ENCODE results near the gene SSH2.
A peak's percentile ranks its signal among the peaks of the same experiment; 100 is the strongest.
"Not testable (repeated sequence)": the region's sequence is repeated elsewhere in the genome, so short reads cannot be mapped to it uniquely, and the experiment has no call there.

The SSH2 gene, protein sequence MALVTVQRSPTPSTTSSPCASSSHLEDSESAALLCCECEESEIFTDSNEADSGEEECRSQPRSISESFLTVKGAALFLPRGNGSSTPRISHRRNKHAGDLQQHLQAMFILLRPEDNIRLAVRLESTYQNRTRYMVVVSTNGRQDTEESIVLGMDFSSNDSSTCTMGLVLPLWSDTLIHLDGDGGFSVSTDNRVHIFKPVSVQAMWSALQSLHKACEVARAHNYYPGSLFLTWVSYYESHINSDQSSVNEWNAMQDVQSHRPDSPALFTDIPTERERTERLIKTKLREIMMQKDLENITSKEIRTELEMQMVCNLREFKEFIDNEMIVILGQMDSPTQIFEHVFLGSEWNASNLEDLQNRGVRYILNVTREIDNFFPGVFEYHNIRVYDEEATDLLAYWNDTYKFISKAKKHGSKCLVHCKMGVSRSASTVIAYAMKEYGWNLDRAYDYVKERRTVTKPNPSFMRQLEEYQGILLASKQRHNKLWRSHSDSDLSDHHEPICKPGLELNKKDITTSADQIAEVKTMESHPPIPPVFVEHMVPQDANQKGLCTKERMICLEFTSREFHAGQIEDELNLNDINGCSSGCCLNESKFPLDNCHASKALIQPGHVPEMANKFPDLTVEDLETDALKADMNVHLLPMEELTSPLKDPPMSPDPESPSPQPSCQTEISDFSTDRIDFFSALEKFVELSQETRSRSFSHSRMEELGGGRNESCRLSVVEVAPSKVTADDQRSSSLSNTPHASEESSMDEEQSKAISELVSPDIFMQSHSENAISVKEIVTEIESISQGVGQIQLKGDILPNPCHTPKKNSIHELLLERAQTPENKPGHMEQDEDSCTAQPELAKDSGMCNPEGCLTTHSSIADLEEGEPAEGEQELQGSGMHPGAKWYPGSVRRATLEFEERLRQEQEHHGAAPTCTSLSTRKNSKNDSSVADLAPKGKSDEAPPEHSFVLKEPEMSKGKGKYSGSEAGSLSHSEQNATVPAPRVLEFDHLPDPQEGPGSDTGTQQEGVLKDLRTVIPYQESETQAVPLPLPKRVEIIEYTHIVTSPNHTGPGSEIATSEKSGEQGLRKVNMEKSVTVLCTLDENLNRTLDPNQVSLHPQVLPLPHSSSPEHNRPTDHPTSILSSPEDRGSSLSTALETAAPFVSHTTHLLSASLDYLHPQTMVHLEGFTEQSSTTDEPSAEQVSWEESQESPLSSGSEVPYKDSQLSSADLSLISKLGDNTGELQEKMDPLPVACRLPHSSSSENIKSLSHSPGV (N-terminal part only)

DNA sequence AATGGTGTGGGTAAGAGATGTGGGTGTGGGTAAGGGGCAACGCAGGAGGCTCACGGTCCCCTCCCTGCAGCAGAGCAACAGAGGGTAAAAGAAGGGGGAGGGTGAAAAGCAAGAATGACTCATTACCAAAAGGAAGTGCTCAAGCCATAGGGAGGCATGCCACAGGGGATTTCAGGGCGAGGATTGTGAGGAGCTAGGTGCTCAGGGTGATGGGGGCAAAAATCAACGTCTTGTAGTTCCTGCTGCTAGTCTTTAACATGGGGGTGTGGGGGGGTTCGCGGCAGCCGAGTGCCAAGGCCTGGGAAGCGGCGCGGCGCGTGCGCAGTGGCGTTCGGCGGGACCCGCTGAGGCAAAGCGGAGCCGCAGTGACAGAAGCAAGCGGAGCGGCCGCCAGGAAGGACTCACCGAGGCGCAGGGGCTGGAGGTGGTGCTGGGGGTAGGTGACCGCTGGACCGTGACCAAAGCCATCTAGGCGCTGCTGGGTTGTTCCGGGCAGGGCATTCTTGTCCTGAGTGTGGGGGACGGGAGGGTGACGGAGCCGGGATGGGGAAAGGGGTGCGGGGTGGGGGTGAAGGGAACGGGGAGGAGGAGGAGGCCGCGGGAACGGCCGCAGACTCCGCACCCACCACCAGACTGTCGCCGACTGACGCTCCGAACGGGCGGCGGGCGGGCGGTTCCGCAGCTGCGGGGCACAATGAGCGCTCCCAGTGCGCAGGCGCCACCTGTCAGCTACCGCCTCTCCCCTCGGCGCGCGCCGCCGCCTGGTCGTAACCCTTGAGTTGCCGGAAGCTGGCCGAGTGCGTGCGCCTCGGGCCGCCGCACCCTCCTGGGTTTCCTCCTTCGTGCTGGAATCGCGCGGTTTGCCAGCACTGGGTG lies at the start of gene SSH2:
Gene SSH2, minus strand, starts transcription at position 696 of the 876 bp plus-strand sequence. Its CDS starts 228 bp downstream, at position 468.
- Histone ChIP-seq H3K27me3 (ENCODE audit: control insufficient read depth, insufficient read depth, low read length) (no peaks in the 10 kb centered on the region), H3K36me3 (ENCODE audit: control insufficient read depth, insufficient read depth, low read length) (no peaks in the 10 kb centered on the region), H3K4me1 (ENCODE audit: control insufficient read depth, insufficient read depth, low read length) (peaks cover 8% of the 10 kb centered on the region), H3K27ac (ENCODE audit: low read depth, low read length) (peak within 1 kb of the TSS; percentile 35), H3K4me3 (ENCODE audit: low read length) (peak within 1 kb of the TSS; percentile 87), H3K9ac (ENCODE audit: low read length) (peak within 1 kb of the TSS; percentile 46)

DNA sequence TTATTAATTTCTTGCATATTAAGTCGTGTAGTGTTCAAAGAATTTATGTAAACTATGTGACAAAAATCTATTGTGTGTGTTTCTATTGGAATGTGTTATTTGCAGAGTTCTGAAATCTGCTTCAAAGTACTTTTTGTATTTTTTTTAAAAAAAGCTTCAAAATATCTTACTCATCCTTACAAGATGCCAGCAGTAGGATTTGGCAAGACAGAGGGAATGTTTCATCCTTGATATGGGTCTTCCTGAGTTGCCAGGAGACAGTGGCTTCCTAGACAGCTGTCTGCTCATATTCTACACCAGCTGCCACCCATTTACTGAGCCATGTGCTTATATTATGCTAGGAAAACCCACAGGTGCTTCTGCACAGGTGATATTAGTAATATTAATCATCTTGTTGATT lies 47.8 kb upstream of the SSH2 start:
- no peak overlapping the region for H3K9ac ChIP-seq (ENCODE audit: low read length)
- no peak overlapping the region for H3K4me3 ChIP-seq (ENCODE audit: low read length)
- H3K27ac ChIP-seq (ENCODE audit: low read depth, low read length), result no peak overlapping the region
- no peaks in the 10 kb centered on the region for H3K4me1 ChIP-seq (ENCODE audit: control insufficient read depth, insufficient read depth, low read length)
- H3K36me3 ChIP-seq (ENCODE audit: control insufficient read depth, insufficient read depth, low read length), result no peaks in the 10 kb centered on the region
- no peaks in the 10 kb centered on the region for H3K27me3 ChIP-seq (ENCODE audit: control insufficient read depth, insufficient read depth, low read length)

DNA sequence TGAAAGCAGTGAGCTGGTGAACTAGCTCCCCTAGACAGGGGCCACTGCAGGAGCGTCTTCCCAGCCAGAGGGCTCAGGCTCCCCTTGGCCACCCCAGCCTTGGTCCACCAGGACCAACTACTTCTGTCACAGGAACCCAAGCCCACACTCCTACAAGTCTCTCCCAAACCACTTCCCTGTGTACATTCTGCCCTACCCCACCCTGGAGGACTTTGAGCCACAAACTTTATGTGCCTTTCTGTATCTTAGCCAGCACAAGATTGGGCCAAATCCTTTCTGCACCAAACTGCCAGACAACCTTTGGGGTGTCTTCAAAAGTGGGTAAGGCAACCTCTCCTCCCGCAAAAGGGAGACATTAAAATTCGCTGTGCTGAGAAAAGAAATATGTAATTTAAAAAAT lies 43.0 kb upstream of the SSH2 start:
- Histone ChIP-seq H3K9ac (ENCODE audit: low read length) (no peak overlapping the region), H3K36me3 (ENCODE audit: control insufficient read depth, insufficient read depth, low read length) (no peaks in the 10 kb centered on the region), H3K4me3 (ENCODE audit: low read length) (no peak overlapping the region), H3K4me1 (ENCODE audit: control insufficient read depth, insufficient read depth, low read length) (no peaks in the 10 kb centered on the region), H3K27me3 (ENCODE audit: control insufficient read depth, insufficient read depth, low read length) (peaks cover 2% of the 10 kb centered on the region), H3K27ac (ENCODE audit: low read depth, low read length) (no peak overlapping the region)

DNA sequence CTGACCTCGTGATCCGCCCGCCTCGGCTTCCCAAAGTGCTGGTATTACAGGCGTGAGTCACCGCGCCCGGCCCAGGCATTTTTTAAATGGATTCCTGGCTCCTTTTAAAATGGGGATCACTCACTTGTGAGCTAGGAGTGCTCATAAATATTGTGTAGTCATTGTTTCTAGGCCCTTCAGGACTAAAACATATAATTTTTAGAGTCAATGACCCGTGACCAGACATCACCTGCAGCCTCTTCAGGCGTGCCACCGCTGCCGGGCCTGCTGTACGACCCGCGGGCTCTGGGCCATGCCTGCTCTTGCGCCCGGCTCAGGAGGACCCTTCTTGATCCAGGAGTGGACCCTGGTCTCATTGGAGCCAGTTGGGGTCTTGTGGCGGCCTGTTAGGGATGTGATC lies 42.2 kb upstream of the SSH2 start:
- peaks cover 2% of the 10 kb centered on the region for H3K27me3 ChIP-seq (ENCODE audit: control insufficient read depth, insufficient read depth, low read length)
- H3K4me3 ChIP-seq (ENCODE audit: low read length), result no peak overlapping the region
- H3K36me3 ChIP-seq (ENCODE audit: control insufficient read depth, insufficient read depth, low read length), result no peaks in the 10 kb centered on the region
- H3K27ac ChIP-seq (ENCODE audit: low read depth, low read length), result no peak overlapping the region
- H3K9ac ChIP-seq (ENCODE audit: low read length), result no peak overlapping the region
- H3K4me1 ChIP-seq (ENCODE audit: control insufficient read depth, insufficient read depth, low read length), result no peaks in the 10 kb centered on the region

DNA sequence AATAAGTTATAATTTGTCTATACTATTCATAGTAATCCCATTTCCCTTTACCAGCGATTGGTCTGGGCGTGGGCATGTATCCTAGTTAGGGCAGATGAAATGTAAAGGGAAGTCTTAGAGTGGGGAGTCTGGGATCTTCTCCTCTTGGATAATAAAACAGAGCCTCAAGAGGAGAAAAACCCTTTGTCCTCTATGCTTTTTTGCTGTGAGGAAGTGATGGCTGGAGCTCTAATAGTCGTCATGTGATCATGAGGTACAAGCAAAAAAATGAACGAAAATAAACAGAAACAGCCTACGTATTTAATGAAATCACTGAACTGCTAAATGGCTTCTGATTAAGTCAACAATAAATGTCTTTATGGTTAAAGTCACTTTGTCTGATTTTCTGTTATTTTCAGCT lies 38.2 kb upstream of the SSH2 start:
- Histone ChIP-seq H3K9ac (ENCODE audit: low read length) (no peak overlapping the region), H3K36me3 (ENCODE audit: control insufficient read depth, insufficient read depth, low read length) (no peaks in the 10 kb centered on the region), H3K27ac (ENCODE audit: low read depth, low read length) (no peak overlapping the region), H3K27me3 (ENCODE audit: control insufficient read depth, insufficient read depth, low read length) (peaks cover 2% of the 10 kb centered on the region), H3K4me1 (ENCODE audit: control insufficient read depth, insufficient read depth, low read length) (no peaks in the 10 kb centered on the region), H3K4me3 (ENCODE audit: low read length) (no peak overlapping the region)

DNA sequence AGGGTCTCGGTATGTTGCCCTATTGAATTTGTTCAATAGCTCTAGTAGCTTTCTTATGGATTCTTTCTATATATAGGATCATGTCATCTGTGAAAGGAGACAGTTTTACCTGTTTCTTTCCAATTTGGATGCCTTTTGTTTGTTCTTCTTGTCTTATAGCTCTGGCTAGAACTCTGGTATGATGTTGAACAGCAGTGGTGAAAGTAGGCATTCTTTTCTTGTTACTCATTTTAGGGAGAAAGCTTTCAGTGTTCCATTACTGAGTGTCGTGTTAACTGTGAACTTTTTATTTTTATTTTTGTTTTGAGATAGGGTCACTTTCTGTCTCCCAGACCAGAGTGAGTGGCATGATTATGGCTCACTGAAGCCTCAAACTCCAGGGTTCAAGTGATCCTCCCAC lies 32.6 kb upstream of the SSH2 start:
- Histone ChIP-seq H3K4me3 (ENCODE audit: low read length) (no peak overlapping the region), H3K9ac (ENCODE audit: low read length) (no peak overlapping the region), H3K4me1 (ENCODE audit: control insufficient read depth, insufficient read depth, low read length) (no peaks in the 10 kb centered on the region), H3K27me3 (ENCODE audit: control insufficient read depth, insufficient read depth, low read length) (no peaks in the 10 kb centered on the region), H3K36me3 (ENCODE audit: control insufficient read depth, insufficient read depth, low read length) (no peaks in the 10 kb centered on the region), H3K27ac (ENCODE audit: low read depth, low read length) (no peak overlapping the region)

DNA sequence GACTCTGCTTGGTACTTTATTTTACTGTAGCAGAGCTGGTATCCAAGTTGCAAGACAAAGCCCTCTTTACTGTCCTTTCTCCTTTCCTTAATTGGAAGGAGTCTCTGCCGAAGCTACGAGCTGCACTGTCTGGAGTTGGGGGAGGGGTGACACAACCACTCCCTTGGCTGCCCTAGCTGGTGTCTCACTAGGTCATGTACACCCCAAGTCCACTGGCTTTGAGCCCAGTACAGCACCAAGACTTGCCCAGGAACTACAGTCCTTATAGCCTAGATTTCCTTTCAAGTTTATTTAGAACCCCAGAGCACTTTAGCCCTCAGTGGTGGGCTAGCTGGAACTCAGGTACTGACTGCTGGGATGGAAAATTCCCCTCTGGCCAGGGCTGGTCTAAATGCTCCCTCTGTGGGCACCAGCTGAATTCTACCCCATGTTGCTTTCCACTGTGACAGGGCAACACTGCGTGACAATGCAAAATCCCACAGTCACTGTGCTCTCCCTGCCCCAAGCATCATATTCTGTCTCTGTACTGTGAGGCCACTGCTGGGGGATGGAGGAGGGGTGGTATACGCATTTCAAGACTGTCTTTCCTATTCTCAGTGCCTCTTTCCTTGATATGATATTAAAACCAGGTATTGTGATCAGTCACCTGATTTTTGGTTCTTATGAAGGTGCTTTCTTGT lies 29.8 kb upstream of the SSH2 start:
- H3K4me3 ChIP-seq (ENCODE audit: low read length), result no peak overlapping the region
- H3K9ac ChIP-seq (ENCODE audit: low read length), result no peak overlapping the region
- H3K4me1 ChIP-seq (ENCODE audit: control insufficient read depth, insufficient read depth, low read length), result no peaks in the 10 kb centered on the region
- H3K27me3 ChIP-seq (ENCODE audit: control insufficient read depth, insufficient read depth, low read length), result no peaks in the 10 kb centered on the region
- no peaks in the 10 kb centered on the region for H3K36me3 ChIP-seq (ENCODE audit: control insufficient read depth, insufficient read depth, low read length)
- no peak overlapping the region for H3K27ac ChIP-seq (ENCODE audit: low read depth, low read length)

DNA sequence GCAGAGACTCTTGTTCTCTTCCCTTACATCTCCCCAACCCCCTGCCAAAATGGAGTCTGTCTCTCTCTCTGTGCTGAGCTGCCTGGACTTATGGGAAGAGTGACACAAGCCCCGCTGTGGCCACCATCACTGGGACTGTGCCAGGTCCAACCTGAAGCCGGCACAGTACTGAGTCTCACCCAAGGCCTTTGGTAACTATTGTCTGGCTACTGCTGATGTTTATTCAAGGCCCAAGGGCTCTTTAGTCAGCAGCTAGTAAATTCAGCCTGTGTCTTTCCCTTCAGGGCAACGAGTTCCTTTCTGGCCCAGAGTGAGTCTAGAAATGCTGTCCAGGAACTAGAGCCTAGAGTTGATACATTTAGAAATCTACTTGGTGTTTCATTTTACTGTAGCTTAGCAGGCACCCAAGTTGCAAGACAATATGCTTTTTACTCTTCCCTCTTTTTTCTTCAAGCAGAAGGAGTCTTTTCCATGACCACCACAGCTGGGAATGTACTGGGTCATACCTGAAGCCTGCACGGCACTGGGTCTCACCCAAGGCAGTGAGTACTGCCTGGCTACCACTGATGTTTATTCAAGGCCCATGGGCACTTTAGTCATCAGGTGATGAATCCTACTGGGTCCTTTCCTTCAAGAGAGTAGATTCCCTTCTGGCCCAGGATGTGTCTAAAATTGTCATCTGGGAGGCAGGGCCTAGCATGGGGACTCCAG lies 29.1 kb upstream of the SSH2 start:
- H3K36me3 ChIP-seq (ENCODE audit: control insufficient read depth, insufficient read depth, low read length), result no peaks in the 10 kb centered on the region
- H3K27me3 ChIP-seq (ENCODE audit: control insufficient read depth, insufficient read depth, low read length), result no peaks in the 10 kb centered on the region
- H3K4me3 ChIP-seq (ENCODE audit: low read length), result no peak overlapping the region
- no peak overlapping the region for H3K9ac ChIP-seq (ENCODE audit: low read length)
- no peak overlapping the region for H3K27ac ChIP-seq (ENCODE audit: low read depth, low read length)
- H3K4me1 ChIP-seq (ENCODE audit: control insufficient read depth, insufficient read depth, low read length), result no peaks in the 10 kb centered on the region

DNA sequence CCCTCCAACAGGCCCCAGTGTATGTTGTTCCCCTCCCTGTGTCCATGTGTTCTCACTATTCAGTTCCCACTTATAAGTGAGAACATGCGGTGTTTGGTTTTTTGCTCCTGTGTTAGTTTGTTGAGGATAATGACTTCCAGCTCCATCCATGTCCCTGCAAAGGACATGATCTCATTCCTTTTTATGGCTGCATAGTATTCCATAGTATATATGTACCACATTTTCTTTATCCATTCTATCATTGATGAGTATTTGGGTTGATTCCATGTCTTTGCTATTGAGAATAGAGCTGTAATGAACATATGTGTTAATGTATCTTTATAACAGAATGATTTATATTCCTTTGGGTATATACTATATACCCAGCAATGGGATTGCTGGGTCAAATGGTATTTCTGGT lies 27.5 kb upstream of the SSH2 start:
- not testable (repeated sequence) for H3K27ac ChIP-seq (ENCODE audit: low read depth, low read length); H3K9ac ChIP-seq (ENCODE audit: low read length); H3K4me3 ChIP-seq (ENCODE audit: low read length); H3K36me3 ChIP-seq (ENCODE audit: control insufficient read depth, insufficient read depth, low read length); H3K27me3 ChIP-seq (ENCODE audit: control insufficient read depth, insufficient read depth, low read length); H3K4me1 ChIP-seq (ENCODE audit: control insufficient read depth, insufficient read depth, low read length)

DNA sequence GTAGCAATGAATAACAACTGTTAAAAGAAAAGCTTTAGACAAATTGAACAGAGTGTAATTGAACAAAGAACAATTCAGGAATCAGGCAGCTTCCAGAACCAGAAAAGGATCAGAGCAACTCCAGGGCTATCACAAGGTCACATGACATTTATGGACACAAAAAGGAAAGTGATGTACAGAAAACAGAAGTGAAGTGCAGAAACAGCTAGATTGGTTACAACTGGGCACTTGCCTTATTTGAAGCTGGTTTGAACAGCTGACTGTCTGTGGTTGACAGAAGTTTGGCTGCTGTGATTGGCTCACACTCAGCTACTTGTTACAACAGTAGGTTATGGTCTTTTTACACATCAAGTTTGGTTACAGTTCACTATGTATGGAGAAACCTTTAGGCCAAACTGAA lies 26.2 kb upstream of the SSH2 start:
- no peak overlapping the region for H3K4me3 ChIP-seq (ENCODE audit: low read length)
- H3K9ac ChIP-seq (ENCODE audit: low read length), result no peak overlapping the region
- H3K4me1 ChIP-seq (ENCODE audit: control insufficient read depth, insufficient read depth, low read length), result no peaks in the 10 kb centered on the region
- no peak overlapping the region for H3K27ac ChIP-seq (ENCODE audit: low read depth, low read length)
- no peaks in the 10 kb centered on the region for H3K27me3 ChIP-seq (ENCODE audit: control insufficient read depth, insufficient read depth, low read length)
- H3K36me3 ChIP-seq (ENCODE audit: control insufficient read depth, insufficient read depth, low read length), result no peaks in the 10 kb centered on the region

DNA sequence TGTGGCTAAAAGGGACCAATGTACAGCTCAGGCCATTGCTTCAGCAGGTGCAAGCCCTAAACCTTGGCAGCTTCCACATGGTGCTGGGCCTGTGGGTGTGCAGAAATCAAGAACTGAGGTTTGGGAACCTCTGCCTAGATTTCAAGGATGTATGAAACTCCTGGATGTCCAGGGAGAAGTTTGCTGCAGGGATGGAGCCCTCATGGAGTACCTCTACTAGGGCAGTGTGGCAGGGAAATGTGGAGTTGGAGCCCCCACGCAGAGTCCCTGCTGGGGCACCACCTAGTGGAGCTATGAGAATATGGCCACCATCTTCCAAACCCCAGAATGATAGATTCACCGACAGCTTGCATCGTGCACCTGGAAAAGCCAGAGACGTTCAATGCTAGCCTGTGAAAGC lies 24.4 kb upstream of the SSH2 start:
- H3K4me3 ChIP-seq (ENCODE audit: low read length), result no peak overlapping the region
- H3K36me3 ChIP-seq (ENCODE audit: control insufficient read depth, insufficient read depth, low read length), result no peaks in the 10 kb centered on the region
- H3K27me3 ChIP-seq (ENCODE audit: control insufficient read depth, insufficient read depth, low read length), result no peaks in the 10 kb centered on the region
- H3K4me1 ChIP-seq (ENCODE audit: control insufficient read depth, insufficient read depth, low read length), result no peaks in the 10 kb centered on the region
- H3K27ac ChIP-seq (ENCODE audit: low read depth, low read length), result no peak overlapping the region
- H3K9ac ChIP-seq (ENCODE audit: low read length), result no peak overlapping the region

Measured in rectal smooth muscle tissue (tissue), 1 donor.